WI38 (cell line): Measurements from ENCODE around the gene CREB1.
"Not testable (repeated sequence)": the region's sequence is repeated elsewhere in the genome, so short reads cannot be mapped to it uniquely, and the experiment has no call there.

Source experiments
- H3K4me3 ChIP-seq: 2 replicates; pipeline ENCODE4 v1.5.1; 2011; ENCODE audit warnings: low read depth, mild to moderate bottlenecking, control low read depth, low read length
- CTCF ChIP-seq: IDR thresholded peaks from 2 replicates; pipeline ENCODE4 v1.5.1; 2012; ENCODE audit warnings: low read depth, mild to moderate bottlenecking, control low read depth, low read length

Gene CREB1

GRCh38 chr2:207494137-207494536 lies 35.6 kb upstream of the CREB1 start:
- TF ChIP-seq CTCF: no peak
- no peak overlapping the region for H3K4me3 ChIP-seq

GRCh38 chr2:207496936-207497335 lies 32.8 kb upstream of the CREB1 start:
- not testable (repeated sequence) for H3K4me3 ChIP-seq

GRCh38 chr2:207497596-207497995 lies 32.2 kb upstream of the CREB1 start:
- no peak overlapping the region for H3K4me3 ChIP-seq
- no peak for TF ChIP-seq CTCF

GRCh38 chr2:207498427-207498826 lies 31.3 kb upstream of the CREB1 start:
- TF ChIP-seq CTCF: no peak
- no peak overlapping the region for H3K4me3 ChIP-seq

GRCh38 chr2:207499114-207499513 lies 30.6 kb upstream of the CREB1 start:
- no peak overlapping the region for H3K4me3 ChIP-seq
- no peak for TF ChIP-seq CTCF

- TF ChIP-seq CTCF: no peak
- no peak overlapping the region for H3K4me3 ChIP-seq
These were observed 27.8 kb upstream of the CREB1 start for GRCh38 chr2:207501802-207502576.

- TF ChIP-seq CTCF: no peak
- no peak overlapping the region for H3K4me3 ChIP-seq
These were observed 27.1 kb upstream of the CREB1 start for GRCh38 chr2:207502577-207503198.

- no peak overlapping the region for H3K4me3 ChIP-seq
- TF ChIP-seq CTCF: no peak
These were observed 26.5 kb upstream of the CREB1 start for GRCh38 chr2:207503234-207503633.
